Upper lobe of left lung (tissue), 6 donors: ENCODE measurements around the gene TUBGCP2. TPM values are rescaled to one million over a fixed set of nuclear protein-coding genes. Genes with fewer than 3 reads are reported as not detected.

Experiments used
- ATAC-seq, 2 donors: fragments of 200-7000 bp; cut with Tn5 transposase; one replicate each; pipeline ENCODE4 v1.9.1; 2022; ENCODE audit warnings: mild to moderate bottlenecking in 2 of 2, moderate library complexity in 2 of 2; ENCODE audit not compliant: low FRiP score in 2 of 2
- DNase-seq, 2 donors: peaks; one replicate each; pipeline ENCODE4 v3.0.0-alpha.2; 2019 to 2020
- H3K27ac ChIP-seq, 4 donors: fragments of 200-600 bp; sonication (generic); one replicate each; pipeline ENCODE4 v1.5.1; 2016 to 2019
- H3K27me3 ChIP-seq, 4 donors: fragments of 200-600 bp; sonication (generic); one replicate each; pipeline ENCODE4 v1.5.1; 2017 to 2019
- H3K36me3 ChIP-seq, 4 donors: fragments of 200-600 bp; sonication (generic); one replicate each; pipeline ENCODE4 v1.5.1; 2016 to 2019
- H3K4me1 ChIP-seq, 4 donors: fragments of 200-600 bp; sonication (generic); one replicate each; pipeline ENCODE4 v1.5.1; 2018 to 2019
- H3K4me3 ChIP-seq, 4 donors: fragments of 200-600 bp; sonication (generic); one replicate each; pipeline ENCODE4 v1.5.1; 2017 to 2019; ENCODE audit warnings: mild to moderate bottlenecking in 2 of 4, moderate library complexity in 1 of 4
- H3K9me3 ChIP-seq, 4 donors: fragments of 200-600 bp; sonication (generic); one replicate each; pipeline ENCODE4 v1.5.1; 2018 to 2019
- CTCF ChIP-seq, 6 experiments: fragments of 450-650 bp in 4 of 6; fragments of 200-600 bp in 2 of 6; sonication (generic) in 2 of 6; IDR thresholded peaks; one replicate each; pipeline ENCODE4 v1.5.1; 2016 to 2019; ENCODE audit warnings: antibody characterized with exemption in 6 of 6
- EP300 ChIP-seq, 4 donors: sonication (generic); formaldehyde crosslinking; IDR thresholded peaks; one replicate each; pipeline ENCODE4 v1.5.1; 2017; ENCODE audit warnings: antibody characterized with exemption in 4 of 4, control low read depth in 2 of 4
- POLR2A ChIP-seq, 4 donors: fragments of 450-650 bp; IDR thresholded peaks; one replicate each; pipeline ENCODE4 v1.5.1; 2016 to 2017; ENCODE audit warnings: antibody characterized with exemption in 4 of 4, mild to moderate bottlenecking in 2 of 4
- POLR2AphosphoS5 ChIP-seq, 2 donors: sonication (generic); formaldehyde crosslinking; IDR thresholded peaks; one replicate each; pipeline ENCODE4 v1.5.1; 2017; ENCODE audit warnings: antibody characterized with exemption in 2 of 2
- WGBS, 2 donors: methylation state at CpG; one replicate each; pipeline ENCODE4 v1.1.5; 2017 to 2018; 5-methylcytosine and 5-hydroxymethylcytosine counted together
- total RNA-seq, 6 donors: library from RNA; depleted of rRNA in 4 of 6; stranded (reverse); fragments of >200 nt in 4 of 6; gene quantifications; one replicate each; pipeline versions ENCODE4 v1.1.0 to v1.2.1, GENCODE V29; 2016 to 2021
- donor health status: DM: no; HTN: no; CAD: no; lungs with moderate emphysema.
- donor health status: DM: no; HTN: yes; CAD: no; lungs with severe emphysema.

The TUBGCP2 gene
- total RNA-seq, result 100 to 1,000 TPM in 1 of 6 donors, 10 to 100 TPM in 5; 41.7 to 106 (median 56.3) TPM

GRCh38 chr10:133308421-133309099 is at the start of gene TUBGCP2, which contains the start of gene ZNF511:
TUBGCP2 (minus strand) TSS chr10:133308872; CDS start chr10:133302941, 5,931 bp downstream.
ZNF511 (plus strand) TSS chr10:133308914; CDS start chr10:133308944, 30 bp downstream.
- H3K36me3 ChIP-seq, result peaks cover 7 to 36% (median 29%) of the 10 kb centered on the region in 4 donors
- H3K9me3 ChIP-seq, result no peaks in the 10 kb centered on the region
- ATAC-seq (peak; percentile 82 to 95), DNase-seq (peak; percentile 81 to 99)
- TF ChIP-seq POLR2A (IDR thresholded peaks at IDR 0.05) (peak in 3 of 4 donors; percentile 63 to 95 (median 90)), EP300 (IDR thresholded peaks at IDR 0.05) (no peak), CTCF (IDR thresholded peaks at IDR 0.05) (peak in 4 of 6 experiments; percentile 34 to 40 (median 37)), POLR2AphosphoS5 (IDR thresholded peaks at IDR 0.05) (peak; percentile 89 to 90)
- peaks cover 27 to 38% (median 32%) of the 10 kb centered on the region in 4 donors for H3K4me1 ChIP-seq
- peak within 1 kb of the TSS; percentile 96 to 98 (median 96) for H3K27ac ChIP-seq
- WGBS, 2 donors, result 0 to 3% methylated on average over 19 to 44 of the region's 89 CpGs
- no peaks in the 10 kb centered on the region for H3K27me3 ChIP-seq
- H3K4me3 ChIP-seq, result peak within 1 kb of the TSS; percentile 64 to 99 (median 79)

- 6% methylated on average over 7 of the region's 83 CpGs; no CpG with 5 or more reads in 1 of the 2 donors for WGBS, 2 donors
- H3K4me1 ChIP-seq, result peaks cover 11 to 23% (median 13%) of the 10 kb centered on the region in 4 donors
- H3K27me3 ChIP-seq, result peaks cover 0 to 2% (median 0%) of the 10 kb centered on the region in 4 donors
- H3K36me3 ChIP-seq, result peaks cover 2 to 10% (median 6%) of the 10 kb centered on the region in 4 donors
- H3K9me3 ChIP-seq, result no peaks in the 10 kb centered on the region
- ATAC-seq, result peak; percentile 65 to 90
- TF ChIP-seq POLR2A (IDR thresholded peaks at IDR 0.05), result peak in 2 of 4 donors; percentile 57 to 65
- peak in 1 of 2 donors; percentile 54 for TF ChIP-seq POLR2AphosphoS5 (IDR thresholded peaks at IDR 0.05)
- no peak for TF ChIP-seq CTCF (IDR thresholded peaks at IDR 0.05)
- DNase-seq, result peak; percentile 52 to 93
- H3K4me3 ChIP-seq, result peak within 1 kb of the TSS; percentile 71 to 84 (median 81)
- peak within 1 kb of the TSS; percentile 61 to 87 (median 80) for H3K27ac ChIP-seq
Observed at GRCh38 chr10:133357285-133358161, 48.9 kb upstream of the TUBGCP2 start, which contains the start of gene FUOM. FUOM (minus strand) TSS chr10:133358019; CDS start chr10:133358007, 12 bp downstream.

GRCh38 chr10:133356549-133357284 is 48.0 kb upstream of the TUBGCP2 start:
- Histone ChIP-seq H3K4me3 (peak overlapping the region; percentile 71 to 84 (median 81)), H3K27ac (peak overlapping the region; percentile 61 to 87 (median 80)), H3K27me3 (peaks cover 0 to 2% (median 0%) of the 10 kb centered on the region in 4 donors), H3K9me3 (no peaks in the 10 kb centered on the region), H3K36me3 (peaks cover 0 to 1% (median under 1%) of the 10 kb centered on the region in 4 donors), H3K4me1 (peaks cover 11 to 23% (median 13%) of the 10 kb centered on the region in 4 donors)
- DNase-seq, result no peak
- TF ChIP-seq POLR2A (IDR thresholded peaks at IDR 0.05), result no peak
- no peak for TF ChIP-seq POLR2AphosphoS5 (IDR thresholded peaks at IDR 0.05)
- no peak for TF ChIP-seq CTCF (IDR thresholded peaks at IDR 0.05)
- TF ChIP-seq EP300 (IDR thresholded peaks at IDR 0.05), result no peak
- WGBS, 2 donors, result 28 to 47% methylated on average over 10 to 22 of the region's 27 CpGs
- peak in 1 of 2 donors; percentile 0 for ATAC-seq

- Histone ChIP-seq H3K27ac (no peak overlapping the region), H3K27me3 (peaks cover 0 to 2% (median 0%) of the 10 kb centered on the region in 4 donors), H3K4me1 (peaks cover 11 to 23% (median 13%) of the 10 kb centered on the region in 4 donors), H3K36me3 (no peaks in the 10 kb centered on the region), H3K9me3 (no peaks in the 10 kb centered on the region), H3K4me3 (no peak overlapping the region)
- WGBS, 2 donors, result 100% methylated on average over 1 to 2 of the region's 3 CpGs
- DNase-seq (peak in 1 of 2 donors; percentile 45), ATAC-seq (no peak)
- no peak for TF ChIP-seq CTCF (IDR thresholded peaks at IDR 0.05)
- no peak for TF ChIP-seq POLR2A (IDR thresholded peaks at IDR 0.05)
- no peak for TF ChIP-seq EP300 (IDR thresholded peaks at IDR 0.05)
- TF ChIP-seq POLR2AphosphoS5 (IDR thresholded peaks at IDR 0.05), result no peak
Observed at GRCh38 chr10:133355991-133356390, 47.3 kb upstream of the TUBGCP2 start.
